IMR-90 (cell line): Measurements from ENCODE around the gene STPG4. TPM values are rescaled to one million over a fixed set of nuclear protein-coding genes. Genes with fewer than 3 reads are reported as not detected.

Experiments
- ATAC-seq: fragments of 200-7000 bp; cut with Tn5 transposase; 2 replicates; pipeline ENCODE4 v1.9.1; 2020; ENCODE audit warnings: low read depth, mild to moderate bottlenecking, moderate library complexity
- BruUV-seq: library from RNA; stranded (reverse); fragments of 400-500 nt; replicated peaks from 2 replicates; lab custom pipeline; 2021; lab: Mats Ljungman, UMichigan
- CTCF ChIA-PET: fragments of 300-600 bp; formaldehyde crosslinking; extraction: SDS; loops from one replicate; lab custom pipeline; 2021; ENCODE audit warnings: antibody characterized with exemption; lab: Yijun Ruan, JAX
- POLR2A ChIA-PET: fragments of 300-600 bp; sonication (Branson Sonifier 250); formaldehyde crosslinking; loops from one replicate; lab custom pipeline; 2022; ENCODE audit warnings: antibody characterized with exemption; ENCODE audit not compliant: unreplicated experiment; lab: Charles Lee
- DNase-seq: peaks from one replicate; pipeline ENCODE4 v3.0.0; 2013
- H2AFZ ChIP-seq: replicated peaks from 2 replicates; pipeline ENCODE3; 2013; ENCODE audit warnings: low read length, mild to moderate bottlenecking; ENCODE audit not compliant: poor library complexity
- H2AK5ac ChIP-seq: 2 replicates; pipeline ENCODE4 v1.6.1; 2013; ENCODE audit warnings: low read depth, low read length, inconsistent platforms
- H2AK9ac ChIP-seq: replicated peaks from 2 replicates; pipeline ENCODE3; 2013; ENCODE audit warnings: mild to moderate bottlenecking, low read depth, low read length, moderate library complexity; ENCODE audit not compliant: poor library complexity
- H2BK120ac ChIP-seq: 2 replicates; pipeline ENCODE4 v1.6.1; 2013; ENCODE audit warnings: low read depth, low read length, inconsistent platforms
- H2BK15ac ChIP-seq: 3 replicates; pipeline ENCODE4 v1.6.1; 2013; ENCODE audit warnings: low read depth, low read length, inconsistent platforms
- H2BK20ac ChIP-seq: 2 replicates; pipeline ENCODE4 v1.6.1; 2013; ENCODE audit warnings: low read depth, mild to moderate bottlenecking, inconsistent platforms, low read length, moderate library complexity
- H2BK5ac ChIP-seq: 2 replicates; pipeline ENCODE4 v1.6.1; 2013; ENCODE audit warnings: mild to moderate bottlenecking, low read depth, low read length, inconsistent platforms; ENCODE audit not compliant: poor library complexity, severe bottlenecking
- H3K14ac ChIP-seq: replicated peaks from 2 replicates; pipeline ENCODE4 v1.6.1; 2013; ENCODE audit warnings: low read depth, low read length, inconsistent platforms
- H3K18ac ChIP-seq: 2 replicates; pipeline ENCODE4 v1.6.1; 2013; ENCODE audit warnings: low read depth, low read length, control low read depth
- H3K23ac ChIP-seq: 2 replicates; pipeline ENCODE4 v1.6.1; 2013; ENCODE audit warnings: low read depth, low read length, inconsistent platforms
- H3K27ac ChIP-seq: 2 replicates; pipeline ENCODE4 v1.5.1; 2013; ENCODE audit warnings: mild to moderate bottlenecking, control low read depth, low read length; ENCODE audit not compliant: insufficient read depth
- H3K27me3 ChIP-seq: 2 replicates; pipeline ENCODE4 v1.6.1; 2013; ENCODE audit warnings: low read length; ENCODE audit not compliant: control insufficient read depth, insufficient read depth
- H3K36me3 ChIP-seq: 2 replicates; pipeline ENCODE4 v1.6.1; 2013; ENCODE audit warnings: low read length, mixed read lengths; ENCODE audit not compliant: control insufficient read depth, insufficient read depth
- H3K4ac ChIP-seq: 2 replicates; pipeline ENCODE4 v1.6.1; 2013; ENCODE audit warnings: low read depth, low read length, inconsistent platforms
- H3K4me1 ChIP-seq: 2 replicates; pipeline ENCODE4 v1.6.1; 2013; ENCODE audit warnings: low read length, mixed read lengths; ENCODE audit not compliant: control insufficient read depth, insufficient read depth
- H3K4me2 ChIP-seq: 2 replicates; pipeline ENCODE4 v1.6.1; 2013; ENCODE audit warnings: low read depth, mild to moderate bottlenecking, control low read depth, low read length, moderate library complexity
- H3K4me3 ChIP-seq: 2 replicates; pipeline ENCODE4 v1.5.1; 2013; ENCODE audit warnings: low read depth, mild to moderate bottlenecking, control low read depth, low read length, moderate library complexity; ENCODE audit not compliant: insufficient read depth
- H3K56ac ChIP-seq: 2 replicates; pipeline ENCODE4 v1.6.1; 2013; ENCODE audit warnings: low read length, inconsistent platforms; ENCODE audit not compliant: insufficient read depth; ENCODE audit errors: extremely low read depth
- H3K79me1 ChIP-seq, 2 experiments: 2 replicates each; pipeline ENCODE4 v1.6.1; 2013; ENCODE audit warnings: low read length in 2 of 2, inconsistent platforms in 1 of 2, low read depth in 1 of 2
- H3K9ac ChIP-seq: 2 replicates; pipeline ENCODE4 v1.6.1; 2013; ENCODE audit warnings: low read depth, low read length, control low read depth
- H3K9me1 ChIP-seq: 2 replicates; pipeline ENCODE4 v1.6.1; 2013; ENCODE audit warnings: low read length, inconsistent platforms; ENCODE audit not compliant: insufficient read depth
- H3K9me3 ChIP-seq: 2 replicates; pipeline ENCODE4 v1.6.1; 2013; ENCODE audit warnings: low read length; ENCODE audit not compliant: control insufficient read depth, insufficient read depth
- H4K20me1 ChIP-seq: 2 replicates; pipeline ENCODE4 v1.6.1; 2013; ENCODE audit warnings: low read length, inconsistent platforms; ENCODE audit not compliant: insufficient read depth
- H4K5ac ChIP-seq: 2 replicates; pipeline ENCODE4 v1.6.1; 2013; ENCODE audit warnings: mild to moderate bottlenecking, low read depth, low read length, control low read depth
- H4K8ac ChIP-seq, 2 experiments: 2 replicates each; pipeline ENCODE4 v1.6.1; 2013; ENCODE audit warnings: low read depth in 2 of 2, low read length in 2 of 2, control low read depth in 1 of 2, inconsistent platforms in 1 of 2
- H4K91ac ChIP-seq: 2 replicates; pipeline ENCODE4 v1.6.1; 2013; ENCODE audit warnings: low read depth, low read length, inconsistent platforms; ENCODE audit not compliant: insufficient read depth
- BHLHE40 ChIP-seq: fragments of 150-350 bp; IDR thresholded peaks from 2 replicates; pipeline ENCODE4 v1.6.1; 2016; ENCODE audit warnings: mild to moderate bottlenecking, low read depth, low read length
- CEBPB ChIP-seq: IDR thresholded peaks from 2 replicates; pipeline ENCODE4 v1.6.1; 2012; ENCODE audit warnings: low read depth, low read length, improper control_type of control experiment
- CHD1 ChIP-seq: IDR thresholded peaks from 2 replicates; pipeline ENCODE4 v1.6.1; 2012; ENCODE audit warnings: low read depth, low read length, improper control_type of control experiment
- CTCF ChIP-seq: conservative IDR thresholded peaks from 2 replicates; pipeline ENCODE4 v1.5.1; 2012; ENCODE audit warnings: mild to moderate bottlenecking, low read depth, low read length, improper control_type of control experiment
- FOS ChIP-seq: fragments of 150-350 bp; IDR thresholded peaks from 2 replicates; pipeline ENCODE4 v1.6.1; 2016; ENCODE audit warnings: low read depth, low read length
- MAFK ChIP-seq: IDR thresholded peaks from 2 replicates; pipeline ENCODE4 v1.6.1; 2012; ENCODE audit warnings: low read depth, low read length, improper control_type of control experiment
- MAZ ChIP-seq: IDR thresholded peaks from 2 replicates; pipeline ENCODE4 v1.6.1; 2012; ENCODE audit warnings: low read depth, mild to moderate bottlenecking, low read length, improper control_type of control experiment, moderate library complexity, borderline replicate concordance
- MXI1 ChIP-seq: IDR thresholded peaks from 2 replicates; pipeline ENCODE4 v1.6.1; 2012; ENCODE audit warnings: low read depth, mild to moderate bottlenecking, low read length, moderate library complexity, borderline replicate concordance
- NFE2L2 ChIP-seq: fragments of 150-350 bp; IDR thresholded peaks from 2 replicates; pipeline ENCODE4 v1.6.1; 2016; ENCODE audit warnings: low read depth, mild to moderate bottlenecking, low read length
- POLR2A ChIP-seq: IDR thresholded peaks from 2 replicates; pipeline ENCODE4 v1.6.1; 2012; ENCODE audit warnings: mild to moderate bottlenecking, low read depth, low read length
- RAD21 ChIP-seq: IDR thresholded peaks from 2 replicates; pipeline ENCODE4 v1.6.1; 2012; ENCODE audit warnings: low read length, improper control_type of control experiment
- RCOR1 ChIP-seq: IDR thresholded peaks from 2 replicates; pipeline ENCODE4 v1.6.1; 2012; ENCODE audit warnings: mild to moderate bottlenecking, low read length, improper control_type of control experiment; ENCODE audit not compliant: insufficient replicate concordance
- RFX5 ChIP-seq: IDR thresholded peaks from 2 replicates; pipeline ENCODE4 v1.8.0; 2012; ENCODE audit warnings: low read depth, mild to moderate bottlenecking, low read length, moderate library complexity
- SMC3 ChIP-seq: fragments of 150-350 bp; IDR thresholded peaks from 2 replicates; pipeline ENCODE4 v1.6.1; 2016; ENCODE audit warnings: low read depth, mild to moderate bottlenecking, antibody characterized with exemption, low read length, moderate library complexity
- WGBS, 2 experiments: methylation state at CpG; one replicate each; pipeline versions ENCODE4 v1.1.5 to v1.1.7; 2013; ENCODE audit warnings: missing lambda C conversion rate in 2 of 2; ENCODE audit not compliant: insufficient read length in 1 of 2; ENCODE audit errors: extremely low coverage in 2 of 2; 5-methylcytosine and 5-hydroxymethylcytosine counted together
- dilution Hi-C: fragments of 300-500 bp; cut with HindIII; formaldehyde crosslinking; loops from one replicate; pipeline ENCODE4 v1.14.3; 2018; ENCODE audit warnings: low sequenced_read_pairs; ENCODE audit not compliant: unreplicated experiment
- in situ Hi-C: fragments of 300-500 bp; cut with MboI; formaldehyde crosslinking; loops from 3 replicates; pipeline ENCODE4 v1.14.3; 2019; ENCODE audit warnings: low sequenced_read_pairs, inconsistent platforms, mixed read lengths
- intact Hi-C: fragments of 100-400 bp; cut with micrococcal nuclease; formaldehyde crosslinking; loops from 2 replicates; pipeline ENCODE4 v1.10.0; 2022
- polyA plus RNA-seq, 3 experiments: library from polyadenylated mRNA; depleted of rRNA; stranded (reverse); fragments of >200 nt; gene quantifications; 2 replicates each; pipeline ENCODE4 v1.2.3, GENCODE V29; 2012; ENCODE audit warnings: low replicate concordance in 1 of 3
- total RNA-seq: library from RNA; depleted of rRNA; stranded (reverse); fragments of >200 nt; gene quantifications from 2 replicates; pipeline ENCODE4 v1.2.3, GENCODE V29; 2012
- TF ChIP-seq, protein P1 (sequence below): fragments of 150-350 bp; IDR thresholded peaks from 2 replicates; pipeline ENCODE4 v1.6.1; 2017; ENCODE audit warnings: mild to moderate bottlenecking, antibody characterized with exemption, low read length, low read depth
- TF ChIP-seq, protein P2 (sequence below): fragments of 150-350 bp; IDR thresholded peaks from 2 replicates; pipeline ENCODE4 v1.6.1; 2016; ENCODE audit warnings: low read depth, mild to moderate bottlenecking, low read length, moderate library complexity, borderline replicate concordance

Gene STPG4
- total and polyA plus RNA-seq, 2 of the 4 experiments (the other 2 are of a cell fraction): 0.12 to 0.18 TPM

GRCh38 chr2:47178341-47178740 lies 23.2 kb upstream of the STPG4 start:
- DNase-seq: no peak
- ATAC-seq: no peak
- no TSS peak for BruUV-seq
- peak overlapping the region; percentile 1; the same call in 2 of the 3 replicates for H2BK15ac ChIP-seq
- ChIA-PET CTCF (no interaction called here), POLR2A (interaction anchor here (0.6 kb wide), 1 partner anchor 421 kb away, joined by 3 read pairs; no protein-coding TSS in a partner anchor)
- no peak overlapping the region for H4K91ac ChIP-seq
- H3K9me1 ChIP-seq: 0 out of 2 replicates have a peak, but pooled peaks cover 7% of the 10 kb centered on the region
- no peak overlapping the region; the same call in 1 of the 2 replicates for H3K4ac ChIP-seq
- H2AFZ ChIP-seq: no peak overlapping the region
- H3K9ac ChIP-seq: no peak overlapping the region
- H2BK120ac ChIP-seq: peak overlapping the region; percentile 4; the same call in 1 of the 2 replicates
- in situ Hi-C loops: no loop called here
- H2AK5ac ChIP-seq: peak overlapping the region; percentile 42
- H3K14ac ChIP-seq: no peak overlapping the region; the same call in 1 of the 2 replicates
- peaks cover 28% of the 10 kb centered on the region for H4K20me1 ChIP-seq
- H3K4me3 ChIP-seq: no peak overlapping the region
- no peak overlapping the region for H4K8ac ChIP-seq
- no peak overlapping the region for H3K27ac ChIP-seq
- H3K56ac ChIP-seq: no peak overlapping the region
- H3K4me2 ChIP-seq: no peak overlapping the region
- no peak overlapping the region for H2BK20ac ChIP-seq
- H3K36me3 ChIP-seq: peaks cover 3% of the 10 kb centered on the region
- 86% methylated on average over 3 of the region's 6 CpGs; no CpG with 5 or more reads in 1 of the 2 experiments for WGBS, 2 experiments
- no peak overlapping the region for H3K18ac ChIP-seq
- peak overlapping the region; percentile 8; the same call in 1 of the 2 replicates for H3K23ac ChIP-seq
- dilution Hi-C loops: no loop called here
- TF ChIP-seq MAZ (no peak), BHLHE40 (no peak), RFX5 (no peak), RAD21 (no peak), CEBPB (no peak), RCOR1 (no peak), SMC3 (no peak), CTCF (no peak), FOS (no peak), CHD1 (no peak), NFE2L2 (no peak), POLR2A (no peak), MXI1 (no peak), MAFK (no peak)
- TF ChIP-seq, protein P1, sequence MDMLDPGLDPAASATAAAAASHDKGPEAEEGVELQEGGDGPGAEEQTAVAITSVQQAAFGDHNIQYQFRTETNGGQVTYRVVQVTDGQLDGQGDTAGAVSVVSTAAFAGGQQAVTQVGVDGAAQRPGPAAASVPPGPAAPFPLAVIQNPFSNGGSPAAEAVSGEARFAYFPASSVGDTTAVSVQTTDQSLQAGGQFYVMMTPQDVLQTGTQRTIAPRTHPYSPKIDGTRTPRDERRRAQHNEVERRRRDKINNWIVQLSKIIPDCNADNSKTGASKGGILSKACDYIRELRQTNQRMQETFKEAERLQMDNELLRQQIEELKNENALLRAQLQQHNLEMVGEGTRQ: no peak
- TF ChIP-seq, protein P2, sequence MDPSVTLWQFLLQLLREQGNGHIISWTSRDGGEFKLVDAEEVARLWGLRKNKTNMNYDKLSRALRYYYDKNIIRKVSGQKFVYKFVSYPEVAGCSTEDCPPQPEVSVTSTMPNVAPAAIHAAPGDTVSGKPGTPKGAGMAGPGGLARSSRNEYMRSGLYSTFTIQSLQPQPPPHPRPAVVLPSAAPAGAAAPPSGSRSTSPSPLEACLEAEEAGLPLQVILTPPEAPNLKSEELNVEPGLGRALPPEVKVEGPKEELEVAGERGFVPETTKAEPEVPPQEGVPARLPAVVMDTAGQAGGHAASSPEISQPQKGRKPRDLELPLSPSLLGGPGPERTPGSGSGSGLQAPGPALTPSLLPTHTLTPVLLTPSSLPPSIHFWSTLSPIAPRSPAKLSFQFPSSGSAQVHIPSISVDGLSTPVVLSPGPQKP: no peak
- no peaks in the 10 kb centered on the region for H3K27me3 ChIP-seq
- H2AK9ac ChIP-seq: no peak overlapping the region
- peaks cover 3% of the 10 kb centered on the region; the same call in 1 of the 2 replicates for H3K4me1 ChIP-seq
- H3K9me3 ChIP-seq: no peaks in the 10 kb centered on the region
- no peak overlapping the region for H2BK5ac ChIP-seq
- H3K79me1 ChIP-seq: peaks cover 3 to 19% of the 10 kb centered on the region in 2 experiments
- intact Hi-C loops: no loop called here
- no peak overlapping the region for H4K5ac ChIP-seq
